Mucosa of descending colon (tissue), 3 donors: ENCODE results near the gene HES7. TPM values are rescaled to one million over a fixed set of nuclear protein-coding genes. Genes with fewer than 3 reads are reported as not detected.
A peak's percentile ranks its signal among the peaks of the same experiment; 100 is the strongest.

Source experiments
- ATAC-seq: fragments of 200-7000 bp; cut with Tn5 transposase; one replicate; pipeline ENCODE4 v1.9.1; 2020; ENCODE audit warnings: mild to moderate bottlenecking, moderate library complexity
- DNase-seq, 3 donors: peaks; one replicate each; pipeline ENCODE4 v3.0.0-alpha.2; 2020
- H3K36me3 ChIP-seq: fragments of 200-600 bp; one replicate; pipeline ENCODE4 v1.8.0; 2021; ENCODE audit warnings: low read depth, mild to moderate bottlenecking
- H3K4me1 ChIP-seq: fragments of 200-600 bp; one replicate; pipeline ENCODE4 v1.8.0; 2021; ENCODE audit warnings: low read depth, mild to moderate bottlenecking
- H3K4me3 ChIP-seq: fragments of 200-600 bp; one replicate; pipeline ENCODE4 v1.8.0; 2021; ENCODE audit warnings: mild to moderate bottlenecking
- H3K9me3 ChIP-seq: fragments of 200-600 bp; one replicate; pipeline ENCODE4 v1.8.0; 2021; ENCODE audit warnings: mild to moderate bottlenecking
- intact Hi-C, 2 donors: fragments of 100-400 bp; cut with DNase I in 1 of 2; cut with micrococcal nuclease in 1 of 2; formaldehyde crosslinking; loops; one replicate each; pipeline versions ENCODE4 v1.11.0 to v1.11.1; 2022; cut with DNase I, micrococcal nuclease
- total RNA-seq, 3 donors: library from RNA; stranded (reverse); fragmentation: NEBNext Ultra II Directional in 2 of 3; extraction: Animal tissue kit (Norgen Biotek cat#: 25700) in 2 of 3; gene quantifications; one replicate each; pipeline versions ENCODE4 v1.2.1 to v1.2.4, GENCODE V29; 2021 to 2023
- TF ChIP-seq, protein P1 (sequence below): fragments of 200-600 bp; IDR thresholded peaks from one replicate; pipeline ENCODE4 v1.8.0; 2022; ENCODE audit warnings: antibody characterized with exemption, mild to moderate bottlenecking
- donor health status: DM: no; HTN: no; CAD: no; lungs with moderate emphysema.
- donor health status: DM: no; HTN: no; CAD: no.
- donor health status: DM: no; HTN: yes; CAD: no.

Gene HES7
- total RNA-seq, 3 donors from 2014 or later: 0.28 TPM; not detected in 2

DNA sequence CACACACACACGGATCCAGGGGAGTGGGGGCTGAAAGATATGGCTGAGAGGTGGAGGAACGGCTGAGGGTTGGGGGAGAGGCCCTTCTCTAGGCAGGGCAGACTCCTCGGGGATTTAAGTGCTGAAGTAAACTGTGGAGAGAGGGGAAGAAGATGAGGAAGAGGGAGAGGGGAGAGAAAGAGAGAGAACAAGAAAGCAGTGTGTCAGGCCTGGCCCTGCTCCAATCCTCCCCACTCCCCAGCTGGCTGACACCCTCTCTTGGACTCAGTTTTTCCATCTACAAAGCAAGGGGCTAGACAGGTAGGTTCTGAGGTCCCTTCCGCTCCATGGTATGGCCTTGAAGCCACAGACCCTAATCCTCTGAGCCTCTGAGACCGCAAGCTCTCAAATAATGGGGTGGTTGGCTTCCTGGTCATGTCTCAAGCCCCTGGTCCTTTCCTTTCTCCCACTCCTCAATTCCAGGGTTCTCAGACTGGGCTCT is 36.9 kb upstream of the HES7 start:
- ATAC-seq (no peak), DNase-seq (no peak)
- no peak overlapping the region for H3K4me3 ChIP-seq
- peaks cover 58% of the 10 kb centered on the region for H3K4me1 ChIP-seq
- peaks cover 6% of the 10 kb centered on the region for H3K36me3 ChIP-seq
- intact Hi-C loops: no loop called here
- H3K9me3 ChIP-seq: no peaks in the 10 kb centered on the region
- TF ChIP-seq, protein P1, sequence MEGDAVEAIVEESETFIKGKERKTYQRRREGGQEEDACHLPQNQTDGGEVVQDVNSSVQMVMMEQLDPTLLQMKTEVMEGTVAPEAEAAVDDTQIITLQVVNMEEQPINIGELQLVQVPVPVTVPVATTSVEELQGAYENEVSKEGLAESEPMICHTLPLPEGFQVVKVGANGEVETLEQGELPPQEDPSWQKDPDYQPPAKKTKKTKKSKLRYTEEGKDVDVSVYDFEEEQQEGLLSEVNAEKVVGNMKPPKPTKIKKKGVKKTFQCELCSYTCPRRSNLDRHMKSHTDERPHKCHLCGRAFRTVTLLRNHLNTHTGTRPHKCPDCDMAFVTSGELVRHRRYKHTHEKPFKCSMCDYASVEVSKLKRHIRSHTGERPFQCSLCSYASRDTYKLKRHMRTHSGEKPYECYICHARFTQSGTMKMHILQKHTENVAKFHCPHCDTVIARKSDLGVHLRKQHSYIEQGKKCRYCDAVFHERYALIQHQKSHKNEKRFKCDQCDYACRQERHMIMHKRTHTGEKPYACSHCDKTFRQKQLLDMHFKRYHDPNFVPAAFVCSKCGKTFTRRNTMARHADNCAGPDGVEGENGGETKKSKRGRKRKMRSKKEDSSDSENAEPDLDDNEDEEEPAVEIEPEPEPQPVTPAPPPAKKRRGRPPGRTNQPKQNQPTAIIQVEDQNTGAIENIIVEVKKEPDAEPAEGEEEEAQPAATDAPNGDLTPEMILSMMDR: no peak

DNA sequence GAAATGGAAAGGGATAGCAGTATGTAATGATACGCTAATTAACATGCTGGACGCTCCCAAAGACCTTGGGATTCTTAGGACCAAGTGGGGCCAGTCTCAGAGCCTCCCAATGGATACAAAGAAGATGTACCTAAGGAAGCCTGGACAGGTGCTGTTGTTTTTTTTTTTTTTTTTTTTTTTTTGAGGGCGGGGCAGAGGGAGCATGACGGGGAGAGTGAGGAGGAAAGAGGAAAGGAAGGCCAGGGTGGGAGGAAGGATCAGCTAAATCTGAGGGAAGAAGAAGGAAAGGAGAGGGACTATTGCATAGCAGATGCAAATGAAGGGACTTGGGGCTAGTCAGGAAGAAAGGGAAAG is 36.3 kb upstream of the HES7 start:
- DNase-seq (no peak), ATAC-seq (no peak)
- no peaks in the 10 kb centered on the region for H3K9me3 ChIP-seq
- peaks cover 6% of the 10 kb centered on the region for H3K36me3 ChIP-seq
- H3K4me3 ChIP-seq: no peak overlapping the region
- intact Hi-C loops: no loop called here
- H3K4me1 ChIP-seq: peaks cover 58% of the 10 kb centered on the region
- TF ChIP-seq, protein P1: no peak

DNA sequence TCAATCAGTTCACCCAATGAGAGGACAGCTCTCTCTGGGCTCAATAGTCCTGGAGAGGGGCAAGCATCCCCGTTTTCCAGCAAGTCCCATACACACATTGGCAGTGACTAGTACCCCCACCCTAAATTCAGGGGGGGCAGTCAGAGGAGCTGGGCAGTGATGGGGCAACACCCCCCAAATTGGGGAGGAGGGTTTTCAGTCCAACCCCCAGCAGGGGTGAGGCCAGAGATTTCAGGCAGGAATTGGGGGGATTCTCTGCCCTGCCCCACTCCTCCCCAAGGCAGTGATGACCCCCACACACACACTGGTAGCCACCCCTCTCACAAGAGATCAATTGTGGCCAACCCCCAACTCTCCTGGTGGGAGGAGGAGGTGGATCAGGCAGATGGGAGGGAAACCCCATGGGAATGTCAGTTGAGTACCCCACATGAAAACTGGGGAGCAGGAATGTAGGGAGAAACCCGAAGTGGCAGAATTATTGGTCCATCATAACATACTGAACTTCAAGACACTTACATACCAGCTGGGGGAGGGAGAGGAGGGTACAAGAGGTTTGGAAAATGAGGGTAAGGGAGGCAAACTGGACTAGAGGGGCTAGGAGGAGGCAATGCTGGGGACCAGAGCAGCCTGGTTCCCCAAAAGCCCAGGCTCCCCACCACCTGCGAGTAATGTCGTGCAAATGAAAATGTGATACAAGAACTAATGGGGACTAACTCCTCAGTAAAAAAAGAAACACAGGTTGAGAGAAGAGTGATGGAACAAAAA is 35.7 kb upstream of the HES7 start:
- Histone ChIP-seq H3K36me3 (peaks cover 6% of the 10 kb centered on the region), H3K4me3 (no peak overlapping the region), H3K4me1 (peaks cover 63% of the 10 kb centered on the region), H3K9me3 (no peaks in the 10 kb centered on the region)
- intact Hi-C loops: no loop called here
- TF ChIP-seq, protein P1: no peak
- ATAC-seq: no peak
- DNase-seq: peak in 2 of 3 donors; percentile 35 to 44

DNA sequence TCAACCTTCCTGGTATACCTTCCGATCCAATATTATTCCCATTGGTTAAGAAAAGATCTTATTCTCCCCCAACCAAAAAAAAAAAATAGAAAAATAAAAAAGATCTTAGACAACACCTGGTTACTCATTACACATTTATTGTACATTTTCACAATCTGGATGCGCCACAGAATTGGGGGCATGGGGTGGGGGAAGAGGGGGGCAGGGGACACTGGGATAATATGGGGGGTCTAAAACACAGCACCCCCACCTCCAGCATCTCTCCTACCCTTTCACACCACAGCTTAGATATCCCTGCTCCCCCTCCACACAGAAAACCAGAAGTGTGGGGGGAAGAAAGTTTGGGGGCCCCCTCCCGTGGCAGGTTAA is 35.1 kb upstream of the HES7 start:
- Histone ChIP-seq H3K4me1 (peaks cover 63% of the 10 kb centered on the region), H3K36me3 (peaks cover 6% of the 10 kb centered on the region), H3K9me3 (no peaks in the 10 kb centered on the region), H3K4me3 (no peak overlapping the region)
- ATAC-seq (no peak), DNase-seq (no peak)
- TF ChIP-seq, protein P1: no peak
- intact Hi-C loops: no loop called here

DNA sequence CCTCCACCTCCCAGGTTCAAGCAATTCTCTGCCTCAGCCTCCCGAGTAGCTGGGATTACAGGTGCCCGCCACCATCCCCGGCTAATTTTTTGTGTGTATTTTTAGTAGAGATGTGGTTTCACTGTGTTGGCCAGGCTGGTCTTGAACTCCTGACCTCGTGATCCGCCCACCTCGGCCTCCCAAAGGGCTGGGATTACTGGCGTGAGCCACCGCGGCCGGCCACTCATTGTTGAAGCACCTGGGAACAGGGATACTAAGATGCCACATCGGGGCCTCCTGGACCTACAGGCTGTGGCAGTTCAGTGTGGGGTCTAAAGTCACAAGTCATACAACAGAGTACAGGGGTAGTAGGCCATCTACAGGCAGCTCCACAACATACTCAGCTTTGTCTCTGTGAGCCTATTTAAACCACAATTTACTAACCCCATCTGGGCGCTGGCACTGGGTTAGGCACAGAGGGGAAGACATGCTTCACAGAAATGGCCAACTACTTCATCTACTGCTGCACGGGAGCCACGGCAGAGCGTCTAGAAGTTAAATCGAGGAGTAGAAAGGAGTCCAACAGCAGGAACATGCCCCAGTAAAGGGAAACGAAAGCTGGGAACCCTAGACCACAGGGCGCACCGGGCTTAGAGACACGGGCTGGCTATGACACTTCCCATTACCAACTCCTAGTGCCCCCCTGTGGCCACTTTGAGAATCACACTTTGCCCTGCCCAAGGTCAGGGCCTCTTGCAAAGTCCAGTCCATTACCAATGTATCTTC is 34.5 kb upstream of the HES7 start:
- intact Hi-C loops: no loop called here
- Histone ChIP-seq H3K4me3 (no peak overlapping the region), H3K9me3 (no peaks in the 10 kb centered on the region), H3K36me3 (peaks cover 6% of the 10 kb centered on the region), H3K4me1 (peaks cover 63% of the 10 kb centered on the region)
- ATAC-seq: peak; percentile 39
- DNase-seq: peak; percentile 92 to 98 (median 96)
- TF ChIP-seq, protein P1: peak; percentile 91
